H9 (cell line): ENCODE measurements around the gene FHOD3. TPM values are rescaled to one million over a fixed set of nuclear protein-coding genes. Genes with fewer than 3 reads are reported as not detected.

ENCODE experiments used
- DNase-seq: peaks from one replicate; pipeline ENCODE4 v3.0.0-alpha.2; 2017
- H2AFZ ChIP-seq: one replicate; pipeline ENCODE4 v1.6.1; 2013; ENCODE audit warnings: mild to moderate bottlenecking, low read length, control low read depth, moderate library complexity
- H2AK5ac ChIP-seq: 2 replicates; pipeline ENCODE4 v1.6.1; 2013; ENCODE audit warnings: low read length, control low read depth, mixed read lengths; ENCODE audit not compliant: insufficient read length
- H2BK120ac ChIP-seq: one replicate; pipeline ENCODE4 v1.6.1; 2013; ENCODE audit warnings: low read depth, mild to moderate bottlenecking, low read length, control low read depth, inconsistent platforms; ENCODE audit not compliant: poor library complexity, severe bottlenecking
- H2BK12ac ChIP-seq: 2 replicates; pipeline ENCODE4 v1.6.1; 2013; ENCODE audit warnings: low read length, control low read depth, mixed read lengths, low read depth; ENCODE audit not compliant: insufficient read length
- H2BK15ac ChIP-seq: 2 replicates; pipeline ENCODE4 v1.6.1; 2013; ENCODE audit warnings: low read depth, low read length, control low read depth
- H2BK20ac ChIP-seq: one replicate; pipeline ENCODE4 v1.6.1; 2013; ENCODE audit warnings: low read depth, mild to moderate bottlenecking, low read length, control low read depth, inconsistent platforms; ENCODE audit not compliant: poor library complexity, severe bottlenecking
- H2BK5ac ChIP-seq: 2 replicates; pipeline ENCODE4 v1.6.1; 2013; ENCODE audit warnings: low read length, control low read depth, mixed read lengths; ENCODE audit not compliant: insufficient read length
- H3K14ac ChIP-seq: 2 replicates; pipeline ENCODE4 v1.6.1; 2013; ENCODE audit warnings: low read length, control low read depth; ENCODE audit not compliant: insufficient read depth
- H3K18ac ChIP-seq: 2 replicates; pipeline ENCODE4 v1.6.1; 2013; ENCODE audit warnings: low read depth, mild to moderate bottlenecking, mixed read lengths, low read length, control low read depth; ENCODE audit not compliant: insufficient read length
- H3K23ac ChIP-seq: 2 replicates; pipeline ENCODE4 v1.6.1; 2013; ENCODE audit warnings: low read length, control low read depth, mixed read lengths, low read depth; ENCODE audit not compliant: insufficient read length
- H3K23me2 ChIP-seq: 2 replicates; pipeline ENCODE4 v1.6.1; 2013; ENCODE audit warnings: low read depth, mild to moderate bottlenecking, mixed read lengths, low read length, control low read depth; ENCODE audit not compliant: insufficient read length, poor library complexity, severe bottlenecking
- H3K27ac ChIP-seq: 2 replicates; pipeline ENCODE4 v1.5.1; 2013; ENCODE audit warnings: low read length, control low read depth, mixed read lengths, low read depth; ENCODE audit not compliant: insufficient read length
- H3K27me3 ChIP-seq: 2 replicates; pipeline ENCODE4 v1.6.1; 2013; ENCODE audit warnings: low read length, control low read depth, inconsistent platforms; ENCODE audit not compliant: insufficient read depth
- H3K4ac ChIP-seq: 2 replicates; pipeline ENCODE4 v1.6.1; 2013; ENCODE audit warnings: low read depth, mild to moderate bottlenecking, control low read depth, inconsistent platforms, low read length, moderate library complexity
- H3K4me1 ChIP-seq: 2 replicates; pipeline ENCODE4 v1.6.1; 2013; ENCODE audit warnings: low read length, control low read depth, inconsistent platforms; ENCODE audit not compliant: insufficient read depth
- H3K4me2 ChIP-seq: 2 replicates; pipeline ENCODE4 v1.6.1; 2013; ENCODE audit warnings: low read length, control low read depth, mixed read lengths; ENCODE audit not compliant: insufficient read length, insufficient read depth
- H3K56ac ChIP-seq: 2 replicates; pipeline ENCODE4 v1.6.1; 2013; ENCODE audit warnings: low read depth, mild to moderate bottlenecking, mixed read lengths, low read length, control low read depth; ENCODE audit not compliant: insufficient read length
- H3K79me1 ChIP-seq: 2 replicates; pipeline ENCODE4 v1.6.1; 2013; ENCODE audit warnings: low read depth, mild to moderate bottlenecking, moderate library complexity, low read length, control low read depth, inconsistent platforms; ENCODE audit not compliant: insufficient read depth, poor library complexity, severe bottlenecking
- H3K79me2 ChIP-seq: 2 replicates; pipeline ENCODE4 v1.6.1; 2013; ENCODE audit warnings: low read length, control low read depth, inconsistent platforms; ENCODE audit not compliant: insufficient read depth
- H3K9ac ChIP-seq: 2 replicates; pipeline ENCODE4 v1.6.1; 2013; ENCODE audit warnings: low read length, control low read depth, mixed read lengths; ENCODE audit not compliant: insufficient read length; ENCODE audit errors: extremely low read depth
- H3K9me3 ChIP-seq: one replicate; pipeline ENCODE4 v1.6.1; 2013; ENCODE audit warnings: low read depth, low read length, inconsistent platforms; ENCODE audit not compliant: control insufficient read depth
- H3T11ph ChIP-seq: one replicate; pipeline ENCODE4 v1.6.1; 2013; ENCODE audit warnings: mild to moderate bottlenecking, low read length, control low read depth, inconsistent platforms
- H4K20me1 ChIP-seq: one replicate; pipeline ENCODE4 v1.6.1; 2013; ENCODE audit not compliant: control insufficient read depth, insufficient read length, insufficient read depth
- H4K5ac ChIP-seq: 2 replicates; pipeline ENCODE4 v1.6.1; 2013; ENCODE audit warnings: low read depth, mild to moderate bottlenecking, mixed read lengths, low read length, control low read depth; ENCODE audit not compliant: insufficient read length
- H4K8ac ChIP-seq: replicated peaks from 2 replicates; pipeline ENCODE4 v1.6.1; 2013; ENCODE audit warnings: low read length, control low read depth, mixed read lengths, low read depth; ENCODE audit not compliant: insufficient read length
- H4K91ac ChIP-seq: 2 replicates; pipeline ENCODE4 v1.6.1; 2013; ENCODE audit warnings: low read depth, mild to moderate bottlenecking, moderate library complexity, mixed read lengths, low read length, control low read depth; ENCODE audit not compliant: insufficient read length
- H3K27ac Mint-ChIP-seq, 3 experiments: 2 replicates in 2 of 3; 3 replicates in 1 of 3; pipeline ENCODE4 v1.8.0; 2020 to 2021; ENCODE audit warnings: mixed read lengths in 3 of 3, mild to moderate bottlenecking in 1 of 3, moderate library complexity in 1 of 3
- H3K27me3 Mint-ChIP-seq: 2 replicates; pipeline ENCODE4 v1.8.0; 2021; ENCODE audit warnings: low read depth, mild to moderate bottlenecking, moderate library complexity, mixed read lengths
- H3K36me3 Mint-ChIP-seq, 3 experiments: 2 replicates in 2 of 3; 3 replicates in 1 of 3; pipeline ENCODE4 v1.8.0; 2020 to 2021; ENCODE audit warnings: low read depth in 3 of 3, mixed read lengths in 3 of 3; ENCODE audit not compliant: insufficient read depth in 1 of 3
- H3K4me1 Mint-ChIP-seq, 2 experiments: 2 replicates each; pipeline ENCODE4 v1.8.0; 2020; ENCODE audit warnings: mixed read lengths in 2 of 2
- H3K4me3 Mint-ChIP-seq, 2 experiments: 2 replicates in 1 of 2; 3 replicates in 1 of 2; pipeline ENCODE4 v1.8.0; 2020 to 2021; ENCODE audit warnings: mild to moderate bottlenecking in 2 of 2, mixed read lengths in 2 of 2, moderate library complexity in 1 of 2
- H3K9me3 Mint-ChIP-seq, 2 experiments: 2 replicates in 1 of 2; 3 replicates in 1 of 2; pipeline ENCODE4 v1.8.0; 2020; ENCODE audit warnings: mild to moderate bottlenecking in 2 of 2, mixed read lengths in 2 of 2, moderate library complexity in 1 of 2
- CTCF ChIP-seq: fragments of 200-600 bp; sonication (generic); conservative IDR thresholded peaks from 3 replicates; pipeline ENCODE4 v1.8.0; 2021; ENCODE audit warnings: antibody characterized with exemption, mild to moderate bottlenecking
- WGBS: extraction: QIAGEN DNeasy Blood & Tissue Kit; methylation state at CpG from one replicate; pipeline ENCODE4 v1.1.7; 2013; ENCODE audit warnings: missing lambda C conversion rate, low lambda C conversion rate, mixed read lengths; ENCODE audit not compliant: insufficient read length; ENCODE audit errors: extremely low coverage; 5-methylcytosine and 5-hydroxymethylcytosine counted together
- total RNA-seq: library from RNA; stranded (reverse); gene quantifications from 2 replicates; pipeline ENCODE4 v1.2.1, GENCODE V29; 2021

FHOD3 gene
- total RNA-seq, 1 experiment from 2014 or later: 8.0 TPM

GRCh38 chr18:36736094-36736493 is 438.6 kb downstream of the FHOD3 start:
- Mint-ChIP-seq H3K27me3 (peaks cover 8% of the 10 kb centered on the region), H3K36me3 (peaks cover 25 to 38% (median 37%) of the 10 kb centered on the region in 3 experiments), H3K4me3 (no peak overlapping the region), H3K27ac (no peak overlapping the region), H3K9me3 (peaks cover 22% of the 10 kb centered on the region in 2 experiments), H3K4me1 (peaks cover 3 to 4% of the 10 kb centered on the region in 2 experiments; a peak in 2 of 4 replicates)
- peaks cover 13% of the 10 kb centered on the region for H3K9me3 ChIP-seq
- no peaks in the 10 kb centered on the region for H3K4me1 ChIP-seq
- H2BK12ac ChIP-seq: no peak overlapping the region
- no peak overlapping the region for H2AFZ ChIP-seq
- no peak overlapping the region for H3K9ac ChIP-seq
- no peak overlapping the region for H3K4ac ChIP-seq
- no peak overlapping the region for H4K8ac ChIP-seq
- no peak overlapping the region for H3T11ph ChIP-seq
- no peaks in the 10 kb centered on the region for H3K27me3 ChIP-seq
- H3K27ac ChIP-seq: no peak overlapping the region
- H2BK5ac ChIP-seq: no peak overlapping the region
- H3K14ac ChIP-seq: no peak overlapping the region
- no peaks in the 10 kb centered on the region for H3K23me2 ChIP-seq
- H3K79me2 ChIP-seq: no peaks in the 10 kb centered on the region
- no peaks in the 10 kb centered on the region for H4K20me1 ChIP-seq
- H4K5ac ChIP-seq: no peak overlapping the region
- H2BK15ac ChIP-seq: no peak overlapping the region
- no peak overlapping the region for H3K4me2 ChIP-seq
- H3K18ac ChIP-seq: no peak overlapping the region
- H3K56ac ChIP-seq: no peak overlapping the region
- no peak overlapping the region for H2BK20ac ChIP-seq
- H3K23ac ChIP-seq: no peak overlapping the region
- no peak overlapping the region for H4K91ac ChIP-seq
- no peak overlapping the region for H2AK5ac ChIP-seq
- no CpG with 5 or more reads among the region's 6 CpGs for WGBS
- TF ChIP-seq CTCF: no peak
- no peak overlapping the region for H2BK120ac ChIP-seq
- no peaks in the 10 kb centered on the region for H3K79me1 ChIP-seq
- DNase-seq: no peak
